DND-41 (cell line): ENCODE data around the gene ACTR2.
"Not testable (repeated sequence)": the region's sequence is repeated elsewhere in the genome, so short reads cannot be mapped to it uniquely, and the experiment has no call there.

Experiments used
- ATAC-seq: fragments of 200-7000 bp; cut with Tn5 transposase; 3 replicates; pipeline ENCODE4 v1.9.1; 2021; ENCODE audit warnings: low read depth; ENCODE audit not compliant: insufficient read depth
- DNase-seq: peaks from one replicate; pipeline ENCODE4 v3.0.0-alpha.2; 2020
- H2AFZ ChIP-seq: 2 replicates; pipeline ENCODE4 v1.6.0; 2012; ENCODE audit warnings: low read depth, low read length
- H3K27ac ChIP-seq: 2 replicates; pipeline ENCODE4 v1.5.1; 2012; ENCODE audit warnings: low read length, inconsistent platforms
- H3K27me3 ChIP-seq: fragments of 200-600 bp; sonication (generic); 2 replicates; pipeline ENCODE4 v1.6.0; 2012; ENCODE audit warnings: low read length, mild to moderate bottlenecking, inconsistent platforms; ENCODE audit not compliant: insufficient read depth, poor library complexity
- H3K36me3 ChIP-seq: 2 replicates; pipeline ENCODE4 v1.5.1; 2012; ENCODE audit warnings: low read length, inconsistent platforms; ENCODE audit not compliant: insufficient read depth
- H3K4me1 ChIP-seq: 2 replicates; pipeline ENCODE4 v1.5.1; 2012; ENCODE audit warnings: mild to moderate bottlenecking, low read length; ENCODE audit not compliant: insufficient read depth
- H3K4me2 ChIP-seq: 2 replicates; pipeline ENCODE4 v1.6.0; 2012; ENCODE audit warnings: mild to moderate bottlenecking, moderate library complexity, low read length, inconsistent platforms; ENCODE audit not compliant: insufficient read depth
- H3K4me3 ChIP-seq, 2 experiments: fragments of 200-600 bp in 1 of 2; shearing (Covaris generic) in 1 of 2; 2 replicates each; pipeline ENCODE4 v1.5.1; 2012 to 2016; ENCODE audit warnings: inconsistent platforms in 2 of 2, low read length in 2 of 2, mild to moderate bottlenecking in 2 of 2, low read depth in 1 of 2, moderate library complexity in 1 of 2
- H3K79me2 ChIP-seq: 2 replicates; pipeline ENCODE4 v1.6.0; 2012; ENCODE audit warnings: low read length, inconsistent platforms; ENCODE audit not compliant: insufficient read depth
- H3K9ac ChIP-seq: 2 replicates; pipeline ENCODE4 v1.6.0; 2012; ENCODE audit warnings: low read depth, mild to moderate bottlenecking, inconsistent platforms, low read length, moderate library complexity
- H3K9me3 ChIP-seq: 2 replicates; pipeline ENCODE4 v1.5.1; 2012; ENCODE audit warnings: low read length, moderate library complexity, mild to moderate bottlenecking, inconsistent platforms; ENCODE audit not compliant: insufficient read depth, severe bottlenecking
- H4K20me1 ChIP-seq: 2 replicates; pipeline ENCODE4 v1.6.0; 2012; ENCODE audit warnings: low read length; ENCODE audit not compliant: insufficient read depth
- EZH2 ChIP-seq: IDR thresholded peaks from 3 replicates; pipeline ENCODE4 v1.6.1; 2012; ENCODE audit warnings: borderline replicate concordance, low read depth, mild to moderate bottlenecking, moderate library complexity, low read length, inconsistent platforms; ENCODE audit not compliant: severe bottlenecking
- TF ChIP-seq, protein P1 (sequence below): IDR thresholded peaks from 2 replicates; pipeline ENCODE4 v1.5.1; 2012; ENCODE audit warnings: borderline replicate concordance, low read length, moderate library complexity, mild to moderate bottlenecking; ENCODE audit not compliant: poor library complexity, severe bottlenecking; ENCODE audit errors: extremely low read depth

The ACTR2 gene

DNA sequence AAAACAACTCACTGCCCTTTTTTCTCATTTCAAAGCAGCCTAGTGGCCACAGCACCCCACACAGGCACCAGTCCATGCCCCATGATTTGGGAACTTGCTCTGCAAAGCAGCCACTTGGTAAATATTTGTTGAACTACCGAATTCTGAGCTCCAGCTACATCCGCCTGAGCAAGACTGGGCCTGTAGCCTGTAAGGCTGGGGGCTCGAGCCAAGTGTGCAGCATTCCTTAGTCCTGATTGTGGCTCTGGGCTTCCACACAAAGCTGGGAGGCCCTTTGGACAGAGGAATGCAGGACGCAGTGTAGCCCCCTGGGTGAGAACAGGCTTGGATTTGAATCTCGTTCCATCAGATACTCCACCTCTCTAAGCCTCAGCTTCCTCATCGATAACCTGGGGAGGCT lies 88.4 kb downstream of the ACTR2 start:
- Histone ChIP-seq H3K4me2 (no peak overlapping the region), H4K20me1 (peaks cover 10% of the 10 kb centered on the region; the same call in 1 of the 2 replicates), H3K27me3 (no peaks in the 10 kb centered on the region), H3K36me3 (peaks cover 86% of the 10 kb centered on the region), H3K9me3 (no peaks in the 10 kb centered on the region), H3K4me3 (no peak overlapping the region), H3K9ac (no peak overlapping the region), H3K27ac (no peak overlapping the region; the same call in 1 of the 2 replicates), H2AFZ (no peak overlapping the region), H3K79me2 (0 out of 2 replicates have a peak, but pooled peaks cover 2% of the 10 kb centered on the region), H3K4me1 (0 out of 2 replicates have a peak, but pooled peaks cover 6% of the 10 kb centered on the region)
- DNase-seq (no peak), ATAC-seq (no peak)
- TF ChIP-seq, protein P1, sequence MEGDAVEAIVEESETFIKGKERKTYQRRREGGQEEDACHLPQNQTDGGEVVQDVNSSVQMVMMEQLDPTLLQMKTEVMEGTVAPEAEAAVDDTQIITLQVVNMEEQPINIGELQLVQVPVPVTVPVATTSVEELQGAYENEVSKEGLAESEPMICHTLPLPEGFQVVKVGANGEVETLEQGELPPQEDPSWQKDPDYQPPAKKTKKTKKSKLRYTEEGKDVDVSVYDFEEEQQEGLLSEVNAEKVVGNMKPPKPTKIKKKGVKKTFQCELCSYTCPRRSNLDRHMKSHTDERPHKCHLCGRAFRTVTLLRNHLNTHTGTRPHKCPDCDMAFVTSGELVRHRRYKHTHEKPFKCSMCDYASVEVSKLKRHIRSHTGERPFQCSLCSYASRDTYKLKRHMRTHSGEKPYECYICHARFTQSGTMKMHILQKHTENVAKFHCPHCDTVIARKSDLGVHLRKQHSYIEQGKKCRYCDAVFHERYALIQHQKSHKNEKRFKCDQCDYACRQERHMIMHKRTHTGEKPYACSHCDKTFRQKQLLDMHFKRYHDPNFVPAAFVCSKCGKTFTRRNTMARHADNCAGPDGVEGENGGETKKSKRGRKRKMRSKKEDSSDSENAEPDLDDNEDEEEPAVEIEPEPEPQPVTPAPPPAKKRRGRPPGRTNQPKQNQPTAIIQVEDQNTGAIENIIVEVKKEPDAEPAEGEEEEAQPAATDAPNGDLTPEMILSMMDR = no peak
- no peak for TF ChIP-seq EZH2

DNA sequence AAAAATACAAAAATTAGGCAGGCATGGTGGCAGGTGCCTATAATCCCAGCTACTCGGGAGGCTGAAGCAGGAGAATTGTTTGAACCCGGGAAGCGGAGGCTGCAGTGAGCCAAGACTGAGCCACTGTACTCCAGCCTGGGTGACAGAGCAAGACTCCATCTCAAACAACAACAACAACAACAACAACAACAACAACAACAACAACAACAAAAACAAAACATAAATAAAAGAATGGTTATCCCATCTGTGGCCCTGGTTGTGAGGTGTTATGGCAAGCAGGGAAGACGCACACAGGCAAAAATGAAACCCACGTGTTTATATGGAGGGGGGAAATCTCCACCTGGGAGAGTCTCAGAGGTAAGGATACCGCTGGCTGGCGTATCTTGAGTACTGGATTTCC lies 89.7 kb downstream of the ACTR2 start:
- not testable (repeated sequence) for H3K9me3 ChIP-seq, H3K27me3 ChIP-seq, H3K79me2 ChIP-seq, H2AFZ ChIP-seq, H3K27ac ChIP-seq, H3K4me1 ChIP-seq, H4K20me1 ChIP-seq, H3K4me2 ChIP-seq, ATAC-seq, DNase-seq, H3K9ac ChIP-seq, H3K4me3 ChIP-seq
- peaks cover 77% of the 10 kb centered on the region for H3K36me3 ChIP-seq

DNA sequence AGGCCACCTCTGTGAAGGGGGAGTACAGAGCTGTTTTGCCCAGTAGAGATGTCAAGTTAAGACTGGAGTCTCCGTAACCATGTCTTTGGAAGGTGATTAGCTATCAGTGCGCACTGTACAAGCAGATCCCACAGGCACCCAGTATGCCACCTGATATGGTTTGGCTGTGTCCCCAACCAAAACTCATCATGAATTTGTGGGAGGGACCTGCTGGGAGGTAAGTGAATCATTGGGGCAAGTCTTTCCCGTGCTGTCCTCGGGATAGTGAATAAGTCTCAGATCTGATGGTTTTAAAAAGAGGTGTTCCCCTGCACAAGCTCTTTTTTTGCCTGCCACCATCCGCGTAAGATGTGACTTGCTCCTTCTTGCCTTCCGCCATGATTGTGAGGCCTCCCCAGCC lies 90.2 kb downstream of the ACTR2 start:
- DNase-seq (no peak), ATAC-seq (no peak)
- Histone ChIP-seq H3K4me2 (no peak overlapping the region), H3K9ac (no peak overlapping the region), H3K36me3 (peaks cover 72% of the 10 kb centered on the region), H2AFZ (no peak overlapping the region), H3K4me1 (0 out of 2 replicates have a peak, but pooled peaks cover 6% of the 10 kb centered on the region), H3K4me3 (no peak overlapping the region), H3K79me2 (0 out of 2 replicates have a peak, but pooled peaks cover 2% of the 10 kb centered on the region), H3K27me3 (no peaks in the 10 kb centered on the region), H4K20me1 (peaks cover 10% of the 10 kb centered on the region; the same call in 1 of the 2 replicates), H3K27ac (no peak overlapping the region), H3K9me3 (no peaks in the 10 kb centered on the region)
- TF ChIP-seq, protein P1 = no peak
- TF ChIP-seq EZH2 = no peak

DNA sequence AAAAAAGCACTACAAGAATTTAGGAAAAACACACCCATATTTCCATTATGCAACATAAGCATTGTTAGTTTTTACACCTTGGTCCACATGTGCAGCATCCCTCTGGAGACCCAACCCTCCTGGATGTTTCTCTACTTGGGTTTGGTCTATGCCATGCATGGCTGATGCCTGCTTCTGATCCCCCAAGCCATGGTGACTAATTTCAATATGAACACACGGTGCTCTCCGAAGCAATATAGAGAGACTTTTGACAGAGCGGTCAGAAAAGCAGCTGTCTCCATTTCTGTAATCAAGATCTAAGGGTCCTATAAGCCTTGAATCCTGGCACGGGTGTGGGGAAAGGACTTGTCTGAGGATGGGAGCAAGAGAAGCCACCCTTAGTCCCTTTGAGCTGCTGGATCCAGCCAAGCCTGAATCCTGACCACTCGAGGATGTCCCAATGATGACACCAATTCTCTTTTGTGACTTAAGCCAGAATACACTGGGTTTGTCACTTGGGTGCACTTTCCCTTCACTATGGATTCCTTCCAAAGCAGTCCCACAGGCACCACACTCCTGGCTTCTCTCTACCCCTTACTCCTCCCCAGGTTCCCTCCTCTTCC lies 91.5 kb downstream of the ACTR2 start:
- no peak overlapping the region for H3K9ac ChIP-seq
- H3K27me3 ChIP-seq = no peaks in the 10 kb centered on the region
- peaks cover 59% of the 10 kb centered on the region for H3K36me3 ChIP-seq
- no peak overlapping the region for H3K4me2 ChIP-seq
- H2AFZ ChIP-seq = no peak overlapping the region
- H4K20me1 ChIP-seq = 0 out of 2 replicates have a peak, but pooled peaks cover 4% of the 10 kb centered on the region
- H3K79me2 ChIP-seq = 0 out of 2 replicates have a peak, but pooled peaks cover 2% of the 10 kb centered on the region
- no peaks in the 10 kb centered on the region for H3K4me1 ChIP-seq
- H3K4me3 ChIP-seq = no peak overlapping the region
- DNase-seq = no peak
- H3K9me3 ChIP-seq = no peaks in the 10 kb centered on the region
- no peak for TF ChIP-seq EZH2
- TF ChIP-seq, protein P1 = no peak
- ATAC-seq = no peak
- no peak overlapping the region for H3K27ac ChIP-seq
